Measurements from ENCODE around the gene CHURC1.

- no peak for TF ChIP-seq POLR2A (IDR thresholded peaks at IDR 0.05)
- no peak for TF ChIP-seq CTCF (IDR thresholded peaks at IDR 0.05)
- no peak for TF ChIP-seq EP300 (IDR thresholded peaks at IDR 0.05)
Measured at GRCh38 chr14:64879635-64880220, 34.5 kb upstream of the CHURC1 start, which contains the start of gene SPTB.
